ENCODE measurements around the gene MACC1.

The MACC1 gene

DNA sequence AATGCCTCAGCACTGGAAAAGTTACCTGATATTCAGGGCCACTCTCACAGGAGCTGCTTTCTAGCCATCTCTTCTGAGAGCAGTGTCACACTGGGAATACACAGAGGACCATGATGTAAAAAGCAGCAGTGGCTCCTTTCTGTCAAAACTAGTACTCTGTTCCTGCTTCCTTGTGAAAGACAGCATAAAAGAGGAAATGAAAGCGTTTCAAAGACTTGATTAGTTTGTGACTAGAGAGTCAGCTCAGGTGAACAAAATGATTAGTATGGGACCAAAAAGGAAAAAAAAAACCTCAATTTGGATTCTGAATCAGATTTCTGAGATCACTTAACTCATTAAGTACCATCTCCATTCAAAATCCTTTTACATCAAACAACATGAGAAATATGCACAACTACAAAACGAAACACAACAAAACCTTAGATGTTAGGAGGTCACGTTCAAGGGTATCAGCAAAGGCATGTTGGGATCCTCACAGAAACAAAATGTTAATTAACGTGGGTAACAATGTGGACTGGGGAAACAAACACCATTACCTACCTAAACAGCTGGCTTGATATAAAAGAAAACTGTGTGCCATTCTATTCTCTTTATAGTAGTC lies 103.7 kb downstream of the MACC1 start:
- TF ChIP-seq, protein P1, sequence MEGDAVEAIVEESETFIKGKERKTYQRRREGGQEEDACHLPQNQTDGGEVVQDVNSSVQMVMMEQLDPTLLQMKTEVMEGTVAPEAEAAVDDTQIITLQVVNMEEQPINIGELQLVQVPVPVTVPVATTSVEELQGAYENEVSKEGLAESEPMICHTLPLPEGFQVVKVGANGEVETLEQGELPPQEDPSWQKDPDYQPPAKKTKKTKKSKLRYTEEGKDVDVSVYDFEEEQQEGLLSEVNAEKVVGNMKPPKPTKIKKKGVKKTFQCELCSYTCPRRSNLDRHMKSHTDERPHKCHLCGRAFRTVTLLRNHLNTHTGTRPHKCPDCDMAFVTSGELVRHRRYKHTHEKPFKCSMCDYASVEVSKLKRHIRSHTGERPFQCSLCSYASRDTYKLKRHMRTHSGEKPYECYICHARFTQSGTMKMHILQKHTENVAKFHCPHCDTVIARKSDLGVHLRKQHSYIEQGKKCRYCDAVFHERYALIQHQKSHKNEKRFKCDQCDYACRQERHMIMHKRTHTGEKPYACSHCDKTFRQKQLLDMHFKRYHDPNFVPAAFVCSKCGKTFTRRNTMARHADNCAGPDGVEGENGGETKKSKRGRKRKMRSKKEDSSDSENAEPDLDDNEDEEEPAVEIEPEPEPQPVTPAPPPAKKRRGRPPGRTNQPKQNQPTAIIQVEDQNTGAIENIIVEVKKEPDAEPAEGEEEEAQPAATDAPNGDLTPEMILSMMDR (IDR thresholded peaks at IDR 0.05) = no peak
- no peak overlapping the region for H3K27ac ChIP-seq
- no peaks in the 10 kb centered on the region for H3K27me3 ChIP-seq (ENCODE audit: control insufficient read depth, insufficient read depth, low read length)
- H3K9me3 ChIP-seq (ENCODE audit: control insufficient read depth, low read length) = no peaks in the 10 kb centered on the region
- H2AFZ ChIP-seq = no peak overlapping the region
- H3K36me3 ChIP-seq (ENCODE audit: control insufficient read depth, insufficient read depth, low read length) = no peaks in the 10 kb centered on the region
- H3K4me2 ChIP-seq (ENCODE audit: low read length) = no peak overlapping the region
- H3K9ac ChIP-seq = no peak overlapping the region
- no peaks in the 10 kb centered on the region for H3K4me1 ChIP-seq
- H3K4me3 ChIP-seq (ENCODE audit: low read depth, low read length) = no peak overlapping the region
- H3K79me2 ChIP-seq = no peaks in the 10 kb centered on the region

DNA sequence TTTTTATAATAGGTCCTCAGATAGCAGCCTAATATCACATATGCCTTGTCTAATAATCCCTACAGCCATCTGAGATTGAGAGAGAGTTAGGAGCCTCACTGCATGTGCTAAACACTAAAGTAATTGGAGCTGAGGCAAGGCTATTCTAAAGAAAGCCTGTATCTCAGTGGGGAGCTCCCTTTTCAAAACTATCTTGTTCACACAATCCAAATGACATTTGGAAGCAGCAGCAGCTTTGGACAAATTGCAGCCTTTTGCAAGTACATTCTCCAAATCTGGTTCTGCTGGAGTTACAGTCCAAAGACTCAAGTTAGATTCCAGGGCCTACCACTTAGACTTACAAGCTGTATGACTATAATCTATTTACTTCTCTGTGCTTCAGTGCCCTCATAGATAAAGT lies 104.5 kb downstream of the MACC1 start:
- TF ChIP-seq, protein P1 (IDR thresholded peaks at IDR 0.05) = no peak
- H3K4me1 ChIP-seq = no peaks in the 10 kb centered on the region
- no peaks in the 10 kb centered on the region for H3K79me2 ChIP-seq

GRCh38 chr7:20111821-20112542 lies 105.2 kb downstream of the MACC1 start:
- no peaks in the 10 kb centered on the region for H3K4me1 ChIP-seq
- TF ChIP-seq, protein P1 (IDR thresholded peaks at IDR 0.05) = no peak
- H2AFZ ChIP-seq = no peak overlapping the region
- H3K27me3 ChIP-seq (ENCODE audit: control insufficient read depth, insufficient read depth, low read length) = no peaks in the 10 kb centered on the region
- H3K79me2 ChIP-seq = no peaks in the 10 kb centered on the region
- no peak overlapping the region for H3K4me2 ChIP-seq (ENCODE audit: low read length)
- H3K27ac ChIP-seq = no peak overlapping the region
- H3K9me3 ChIP-seq (ENCODE audit: control insufficient read depth, low read length) = no peaks in the 10 kb centered on the region
- H3K36me3 ChIP-seq (ENCODE audit: control insufficient read depth, insufficient read depth, low read length) = no peaks in the 10 kb centered on the region
- no peak overlapping the region for H3K4me3 ChIP-seq (ENCODE audit: low read depth, low read length)
- H3K9ac ChIP-seq = no peak overlapping the region

More for the DNA sequence above, 104.5 kb downstream of the MACC1 start:
- Histone ChIP-seq H3K27ac (no peak overlapping the region), H3K36me3 (ENCODE audit: control insufficient read depth, insufficient read depth, low read length) (no peaks in the 10 kb centered on the region), H2AFZ (no peak overlapping the region), H3K9me3 (ENCODE audit: control insufficient read depth, low read length) (no peaks in the 10 kb centered on the region), H3K4me3 (ENCODE audit: low read depth, low read length) (no peak overlapping the region), H3K9ac (no peak overlapping the region), H3K27me3 (ENCODE audit: control insufficient read depth, insufficient read depth, low read length) (no peaks in the 10 kb centered on the region), H3K4me2 (ENCODE audit: low read length) (no peak overlapping the region)

DNA sequence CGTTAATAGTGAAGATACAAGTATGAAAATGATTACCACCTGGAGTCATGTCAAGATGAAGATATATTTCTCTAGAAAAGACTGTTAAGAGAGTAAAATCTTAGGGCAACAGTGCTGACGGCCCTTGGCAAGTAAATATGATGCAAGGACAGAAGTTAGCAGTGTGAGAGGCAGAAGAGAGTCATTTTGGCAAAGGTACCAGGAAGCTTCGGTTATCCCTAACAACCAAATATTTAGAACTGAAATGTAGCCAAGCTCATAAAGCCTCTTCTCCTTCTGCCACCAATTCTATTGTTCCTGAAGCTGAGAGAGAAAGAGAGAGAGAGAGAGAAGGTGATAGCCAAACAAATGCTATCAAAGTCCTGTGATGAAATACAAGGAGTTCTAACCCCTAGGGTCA lies 109.6 kb downstream of the MACC1 start:
- no peaks in the 10 kb centered on the region for H3K79me2 ChIP-seq
- H3K36me3 ChIP-seq (ENCODE audit: control insufficient read depth, insufficient read depth, low read length) = no peaks in the 10 kb centered on the region
- no peaks in the 10 kb centered on the region for H3K9me3 ChIP-seq (ENCODE audit: control insufficient read depth, low read length)
- no peak overlapping the region for H2AFZ ChIP-seq
- no peaks in the 10 kb centered on the region for H3K27me3 ChIP-seq (ENCODE audit: control insufficient read depth, insufficient read depth, low read length)
- H3K4me1 ChIP-seq = no peaks in the 10 kb centered on the region
- H3K9ac ChIP-seq = no peak overlapping the region
- TF ChIP-seq, protein P1 (IDR thresholded peaks at IDR 0.05) = no peak
- no peak overlapping the region for H3K27ac ChIP-seq
- H3K4me2 ChIP-seq (ENCODE audit: low read length) = no peak overlapping the region
- no peak overlapping the region for H3K4me3 ChIP-seq (ENCODE audit: low read depth, low read length)

DNA sequence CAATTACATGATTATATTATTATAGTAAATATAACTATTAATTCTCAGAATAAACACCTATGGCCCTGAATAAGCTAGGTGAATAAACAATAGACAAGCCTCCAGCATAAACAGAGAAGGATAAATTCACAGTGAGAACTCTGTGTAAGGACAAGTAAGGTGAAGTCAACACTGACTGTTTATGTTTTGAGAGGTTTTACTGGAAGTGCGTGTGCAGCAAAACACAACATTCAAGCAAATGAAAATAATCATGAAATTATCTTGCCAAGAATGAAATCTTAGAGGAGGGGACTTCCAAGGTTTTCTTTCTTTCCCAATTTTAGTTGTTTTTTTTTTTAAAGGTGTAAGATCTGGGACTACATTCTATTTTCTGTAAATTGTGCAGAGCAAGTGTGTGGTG lies 112.5 kb downstream of the MACC1 start:
- no peaks in the 10 kb centered on the region for H3K36me3 ChIP-seq (ENCODE audit: control insufficient read depth, insufficient read depth, low read length)
- H3K9me3 ChIP-seq (ENCODE audit: control insufficient read depth, low read length) = no peaks in the 10 kb centered on the region
- TF ChIP-seq, protein P1 (IDR thresholded peaks at IDR 0.05) = no peak
- no peak overlapping the region for H3K27ac ChIP-seq
- H2AFZ ChIP-seq = no peak overlapping the region
- H3K4me2 ChIP-seq (ENCODE audit: low read length) = no peak overlapping the region
- H3K9ac ChIP-seq = no peak overlapping the region
- H3K27me3 ChIP-seq (ENCODE audit: control insufficient read depth, insufficient read depth, low read length) = no peaks in the 10 kb centered on the region
- H3K79me2 ChIP-seq = no peaks in the 10 kb centered on the region
- H3K4me3 ChIP-seq (ENCODE audit: low read depth, low read length) = no peak overlapping the region
- no peaks in the 10 kb centered on the region for H3K4me1 ChIP-seq
